Measurements from ENCODE around the gene STX18. TPM values are rescaled to one million over a fixed set of nuclear protein-coding genes. Genes with fewer than 3 reads are reported as not detected.
A peak's percentile ranks its signal among the peaks of the same experiment; 100 is the strongest.

STX18 gene
- total RNA-seq, 2 donors from 2014 or later = 30.8 to 33.5 TPM

GRCh38 chr4:4492161-4492847 lies 49.5 kb downstream of the STX18 start:
- DNase-seq (ENCODE audit: low spot score) (no peak), ATAC-seq (peak; percentile 70 to 85)
- Mint-ChIP-seq H3K27ac (peak overlapping the region; percentile 20 to 77), H3K36me3 (no peaks in the 10 kb centered on the region), H3K4me1 (ENCODE audit: low read depth in 2 of 2) (peaks cover 9 to 13% of the 10 kb centered on the region in 2 donors), H3K27me3 (no peaks in the 10 kb centered on the region), H3K9me3 (no peaks in the 10 kb centered on the region), H3K4me3 (peak overlapping the region; percentile 50)

- no peak overlapping the region for H3K27ac Mint-ChIP-seq
- H3K4me1 Mint-ChIP-seq (ENCODE audit: low read depth in 2 of 2) = peaks cover 7 to 13% of the 10 kb centered on the region in 2 donors
- H3K36me3 Mint-ChIP-seq = no peaks in the 10 kb centered on the region
- ATAC-seq (no peak), DNase-seq (ENCODE audit: low spot score) (no peak)
- H3K9me3 Mint-ChIP-seq = no peaks in the 10 kb centered on the region
- no peaks in the 10 kb centered on the region for H3K27me3 Mint-ChIP-seq
- no peak overlapping the region for H3K4me3 Mint-ChIP-seq
Measured at GRCh38 chr4:4491396-4491893, 50.4 kb downstream of the STX18 start.

GRCh38 chr4:4490816-4491215 lies 51.0 kb downstream of the STX18 start:
- Mint-ChIP-seq H3K4me3 (no peak overlapping the region), H3K9me3 (no peaks in the 10 kb centered on the region), H3K27ac (no peak overlapping the region), H3K4me1 (ENCODE audit: low read depth in 2 of 2) (peaks cover 4 to 13% of the 10 kb centered on the region in 2 donors), H3K27me3 (no peaks in the 10 kb centered on the region), H3K36me3 (no peaks in the 10 kb centered on the region)
- DNase-seq (ENCODE audit: low spot score) (no peak), ATAC-seq (no peak)

DNA sequence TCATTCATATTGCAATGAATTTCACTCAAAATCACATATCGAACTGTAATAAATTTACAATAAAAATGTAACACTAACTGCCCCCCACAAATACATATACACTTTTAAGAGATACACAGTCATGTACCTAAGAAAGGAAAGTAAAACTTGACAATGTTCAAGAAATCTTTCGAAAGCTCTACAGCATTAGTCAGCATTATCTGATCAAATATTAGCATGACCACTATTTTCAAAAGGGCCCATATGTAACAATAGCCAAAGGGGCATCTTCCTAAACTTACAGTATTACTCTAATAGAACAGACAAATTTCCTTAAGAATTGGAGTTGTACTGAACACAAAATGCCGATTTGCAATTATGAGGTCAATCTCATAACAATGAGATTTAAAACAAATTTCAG lies 51.8 kb downstream of the STX18 start:
- no peak overlapping the region for H3K4me3 Mint-ChIP-seq
- ATAC-seq (no peak), DNase-seq (ENCODE audit: low spot score) (no peak)
- H3K27ac Mint-ChIP-seq = no peak overlapping the region
- H3K36me3 Mint-ChIP-seq = no peaks in the 10 kb centered on the region
- peaks cover 7 to 13% of the 10 kb centered on the region in 2 donors for H3K4me1 Mint-ChIP-seq (ENCODE audit: low read depth in 2 of 2)
- H3K27me3 Mint-ChIP-seq = no peaks in the 10 kb centered on the region
- H3K9me3 Mint-ChIP-seq = no peaks in the 10 kb centered on the region

DNA sequence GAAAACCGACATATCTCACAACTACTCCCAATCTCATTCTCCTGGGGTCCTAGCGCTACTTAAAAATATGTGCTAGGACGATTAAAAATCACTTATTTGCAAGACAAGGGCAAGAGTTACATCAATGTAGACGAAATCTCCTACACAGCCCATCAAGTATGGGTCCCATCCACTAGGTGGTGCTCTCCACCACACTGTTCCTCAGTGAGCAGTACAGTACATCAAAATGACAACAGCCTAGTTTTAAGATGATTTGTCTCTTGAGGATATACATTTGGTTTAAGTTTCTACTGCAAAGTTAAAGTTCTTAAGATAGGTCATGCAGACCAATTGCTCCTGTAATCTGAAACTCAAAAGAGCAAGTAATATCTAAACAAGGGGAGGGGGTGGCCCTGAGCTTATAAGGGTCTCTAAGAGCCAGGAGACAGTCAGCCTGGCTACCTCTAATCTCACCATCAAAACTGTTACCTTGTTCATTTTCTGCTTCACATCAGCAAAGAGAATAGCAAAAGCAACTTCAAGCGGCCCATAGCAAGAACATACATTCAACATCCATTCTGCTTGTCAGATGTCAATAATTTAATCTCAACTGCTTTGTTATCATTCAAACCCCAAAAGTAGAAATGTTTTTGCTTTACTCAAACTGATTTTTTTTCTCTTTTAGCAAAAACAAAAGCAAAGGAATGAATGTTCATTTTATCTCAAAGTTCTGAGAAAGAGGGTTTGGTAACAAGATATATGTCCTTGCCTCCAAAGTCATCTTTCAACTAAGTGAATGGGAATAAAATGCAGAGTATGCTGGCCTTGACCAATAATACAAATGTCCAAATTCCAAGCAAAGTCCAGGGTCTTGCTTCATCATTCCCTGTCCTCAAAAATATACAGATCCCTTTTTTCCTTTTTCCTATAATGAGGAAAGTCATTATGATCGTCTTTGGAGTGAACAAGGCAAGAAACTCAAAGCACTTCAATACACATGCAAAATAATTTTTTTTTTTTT lies 53.1 kb downstream of the STX18 start:
- H3K27ac Mint-ChIP-seq = no peak overlapping the region
- ATAC-seq (peak; percentile 88 to 91), DNase-seq (ENCODE audit: low spot score) (peak; percentile 83)
- H3K9me3 Mint-ChIP-seq = no peaks in the 10 kb centered on the region
- H3K36me3 Mint-ChIP-seq = no peaks in the 10 kb centered on the region
- H3K4me1 Mint-ChIP-seq (ENCODE audit: low read depth in 2 of 2) = peaks cover 7 to 10% of the 10 kb centered on the region in 2 donors
- no peak overlapping the region for H3K4me3 Mint-ChIP-seq
- no peaks in the 10 kb centered on the region for H3K27me3 Mint-ChIP-seq

- DNase-seq (ENCODE audit: low spot score) = no peak
- no peak for ATAC-seq
- Mint-ChIP-seq H3K27ac (no peak overlapping the region), H3K9me3 (no peaks in the 10 kb centered on the region), H3K36me3 (no peaks in the 10 kb centered on the region), H3K4me1 (ENCODE audit: low read depth in 2 of 2) (peaks cover 9 to 19% of the 10 kb centered on the region in 2 donors), H3K27me3 (no peaks in the 10 kb centered on the region), H3K4me3 (no peak overlapping the region)
Measured at GRCh38 chr4:4486969-4487368, 54.9 kb downstream of the STX18 start.

DNA sequence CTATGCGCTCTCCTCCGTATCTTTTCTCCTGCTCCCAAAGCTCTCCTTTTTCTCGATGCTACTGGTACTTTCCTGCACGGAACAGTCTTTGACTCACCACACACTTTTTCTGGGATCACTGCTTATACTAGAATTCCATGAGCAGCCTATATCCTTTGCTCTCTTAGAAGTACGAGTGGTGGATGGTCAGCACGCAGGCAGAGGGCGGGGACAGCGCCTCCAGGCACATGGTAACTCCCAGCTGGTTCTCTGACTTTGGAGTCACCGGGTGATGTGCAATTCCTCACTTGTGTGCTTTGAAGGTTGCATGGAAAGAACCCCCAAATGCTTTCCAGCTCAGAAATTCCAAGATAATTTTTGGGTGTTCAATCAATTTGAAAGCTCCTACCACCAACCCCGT lies 56.0 kb downstream of the STX18 start:
- ATAC-seq (no peak), DNase-seq (ENCODE audit: low spot score) (no peak)
- H3K36me3 Mint-ChIP-seq = no peaks in the 10 kb centered on the region
- H3K9me3 Mint-ChIP-seq = no peaks in the 10 kb centered on the region
- no peaks in the 10 kb centered on the region for H3K27me3 Mint-ChIP-seq
- H3K4me3 Mint-ChIP-seq = no peak overlapping the region
- H3K4me1 Mint-ChIP-seq (ENCODE audit: low read depth in 2 of 2) = peaks cover 13 to 20% of the 10 kb centered on the region in 2 donors
- H3K27ac Mint-ChIP-seq = no peak overlapping the region

GRCh38 chr4:4481399-4481994 lies 60.4 kb downstream of the STX18 start:
- Mint-ChIP-seq H3K4me3 (no peak overlapping the region), H3K9me3 (no peaks in the 10 kb centered on the region), H3K36me3 (no peaks in the 10 kb centered on the region), H3K27me3 (no peaks in the 10 kb centered on the region), H3K4me1 (ENCODE audit: low read depth in 2 of 2) (peaks cover 17 to 20% of the 10 kb centered on the region in 2 donors), H3K27ac (no peak overlapping the region)
- no peak for DNase-seq (ENCODE audit: low spot score)
- no peak for ATAC-seq

- no peak for DNase-seq (ENCODE audit: low spot score)
- Mint-ChIP-seq H3K27ac (no peak overlapping the region), H3K9me3 (no peaks in the 10 kb centered on the region), H3K36me3 (no peaks in the 10 kb centered on the region), H3K4me1 (ENCODE audit: low read depth in 2 of 2) (peaks cover 17 to 20% of the 10 kb centered on the region in 2 donors), H3K27me3 (no peaks in the 10 kb centered on the region), H3K4me3 (no peak overlapping the region)
- ATAC-seq = no peak
Measured at GRCh38 chr4:4480685-4481398, 61.0 kb downstream of the STX18 start.

DNA sequence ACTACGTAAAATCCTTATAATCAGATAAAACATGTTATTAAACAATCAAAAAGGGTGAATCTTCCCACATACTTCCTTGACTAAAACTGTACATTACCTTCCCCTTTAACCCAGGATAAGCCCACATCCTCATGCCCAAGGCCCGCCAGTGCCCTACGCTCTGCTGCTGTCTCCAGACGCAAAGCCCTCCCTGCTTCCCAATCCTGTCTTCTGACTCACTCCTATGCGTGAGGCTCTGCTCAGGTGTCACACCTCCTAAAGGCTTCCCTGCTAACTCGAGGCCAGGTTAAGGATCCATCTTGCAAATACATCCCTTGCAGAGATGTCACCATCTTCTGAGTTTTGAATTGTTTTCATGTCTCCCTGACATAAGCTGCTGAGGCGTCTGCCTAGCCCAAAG lies 61.6 kb downstream of the STX18 start:
- Mint-ChIP-seq H3K36me3 (no peaks in the 10 kb centered on the region), H3K9me3 (no peaks in the 10 kb centered on the region), H3K4me3 (no peak overlapping the region), H3K4me1 (ENCODE audit: low read depth in 2 of 2) (peaks cover 17% of the 10 kb centered on the region in 2 donors), H3K27ac (no peak overlapping the region), H3K27me3 (no peaks in the 10 kb centered on the region)
- no peak for DNase-seq (ENCODE audit: low spot score)
- no peak for ATAC-seq

DNA sequence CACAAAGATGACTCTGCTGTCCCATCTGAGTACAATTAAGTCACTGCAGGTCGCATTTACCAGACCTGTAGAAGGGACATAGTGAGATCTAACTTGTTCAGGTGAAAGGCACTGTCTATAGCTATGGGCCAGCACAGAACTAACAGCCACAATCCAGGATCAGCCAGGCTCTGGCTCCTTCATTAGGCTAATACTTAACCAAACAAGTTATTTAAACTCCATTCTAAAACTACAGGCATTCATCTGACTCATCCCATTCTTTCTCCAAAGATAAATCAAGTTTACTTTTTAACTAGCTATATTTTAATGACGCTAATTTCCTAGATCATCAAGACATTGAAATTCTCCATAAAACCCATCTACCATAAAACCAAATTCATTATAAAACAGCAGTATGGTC lies 62.5 kb downstream of the STX18 start:
- ATAC-seq = no peak
- Mint-ChIP-seq H3K4me1 (ENCODE audit: low read depth in 2 of 2) (peaks cover 17% of the 10 kb centered on the region in 2 donors), H3K4me3 (no peak overlapping the region), H3K36me3 (no peaks in the 10 kb centered on the region), H3K27ac (no peak overlapping the region), H3K9me3 (no peaks in the 10 kb centered on the region), H3K27me3 (no peaks in the 10 kb centered on the region)
- no peak for DNase-seq (ENCODE audit: low spot score)

DNA sequence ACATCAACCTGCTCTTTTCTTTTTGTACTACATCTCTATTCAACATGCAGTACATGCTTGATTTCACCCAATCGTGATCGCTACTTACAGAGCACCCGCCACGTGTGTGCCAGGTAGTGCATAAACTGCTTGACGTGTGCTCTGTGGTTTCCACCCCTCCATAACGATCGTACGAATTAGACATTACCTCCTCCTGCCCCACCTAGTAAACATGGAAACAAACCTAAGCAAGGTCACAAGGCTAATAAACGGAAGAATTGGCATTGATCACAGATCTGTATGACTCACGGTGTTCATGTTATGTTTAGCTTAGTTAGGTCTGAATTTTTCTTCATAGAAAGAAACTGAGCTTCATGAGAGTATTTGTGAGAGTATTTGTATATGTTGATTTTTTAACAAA lies 64.1 kb downstream of the STX18 start:
- ATAC-seq (no peak), DNase-seq (ENCODE audit: low spot score) (no peak)
- Mint-ChIP-seq H3K27ac (no peak overlapping the region), H3K4me1 (ENCODE audit: low read depth in 2 of 2) (peaks cover 16 to 18% of the 10 kb centered on the region in 2 donors), H3K4me3 (no peak overlapping the region), H3K9me3 (no peaks in the 10 kb centered on the region), H3K27me3 (no peaks in the 10 kb centered on the region), H3K36me3 (no peaks in the 10 kb centered on the region)

DNA sequence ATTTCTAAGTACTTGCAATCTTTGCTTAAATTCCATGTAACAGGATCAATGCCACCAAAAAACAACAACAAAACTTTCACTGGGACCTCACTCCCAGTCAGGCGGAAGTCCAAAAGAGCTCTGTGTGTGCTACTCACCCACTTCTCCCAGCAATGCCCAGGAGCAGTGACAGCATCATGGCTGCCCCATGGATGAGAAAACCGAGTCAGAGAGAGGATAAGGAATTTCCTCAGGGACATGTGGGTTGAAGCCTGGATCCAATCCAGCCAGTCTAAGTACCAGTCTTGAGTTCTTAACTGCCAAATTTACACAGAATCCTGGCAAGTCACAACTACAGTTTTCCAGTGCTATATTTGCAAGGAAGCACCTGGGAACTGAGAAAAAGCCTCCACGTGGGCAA lies 64.5 kb downstream of the STX18 start:
- H3K4me1 Mint-ChIP-seq (ENCODE audit: low read depth in 2 of 2) = peaks cover 12 to 15% of the 10 kb centered on the region in 2 donors
- no peak for DNase-seq (ENCODE audit: low spot score)
- no peaks in the 10 kb centered on the region for H3K36me3 Mint-ChIP-seq
- no peak for ATAC-seq
- H3K27ac Mint-ChIP-seq = no peak overlapping the region
- H3K4me3 Mint-ChIP-seq = no peak overlapping the region
- no peaks in the 10 kb centered on the region for H3K27me3 Mint-ChIP-seq
- no peaks in the 10 kb centered on the region for H3K9me3 Mint-ChIP-seq

All from natural killer cell treated with Interleukin-12 subunit alpha and Interleukin-12 subunit beta and Interleukin-15 and Interleukin-18, amount 100 ng/mL, for 72 hours (primary cell).